Neural crest cell (in vitro differentiated cells): Measurements from ENCODE around the gene TPI1. TPM values are rescaled to one million over a fixed set of nuclear protein-coding genes. Genes with fewer than 3 reads are reported as not detected.

Source experiments
- DNase-seq: peaks from one replicate; pipeline ENCODE4 v3.0.0; 2021; ENCODE audit warnings: low read depth, mixed read lengths, low spot score
- H3K27ac Mint-ChIP-seq: one replicate; pipeline ENCODE4 v1.8.0; 2021; ENCODE audit warnings: mild to moderate bottlenecking, mixed read lengths; ENCODE audit not compliant: unreplicated experiment
- H3K27me3 Mint-ChIP-seq: 2 replicates; pipeline ENCODE4 v1.8.0; 2021; ENCODE audit warnings: low read depth, mild to moderate bottlenecking, mixed read lengths
- H3K36me3 Mint-ChIP-seq: 2 replicates; pipeline ENCODE4 v1.8.0; 2021; ENCODE audit warnings: low read depth, mild to moderate bottlenecking, mixed read lengths
- H3K4me1 Mint-ChIP-seq: 2 replicates; pipeline ENCODE4 v1.8.0; 2021; ENCODE audit warnings: mixed read lengths
- H3K4me3 Mint-ChIP-seq: one replicate; pipeline ENCODE4 v1.8.0; 2021; ENCODE audit warnings: mild to moderate bottlenecking, mixed read lengths
- H3K9me3 Mint-ChIP-seq: 2 replicates; pipeline ENCODE4 v1.8.0; 2021; ENCODE audit warnings: mixed read lengths
- total RNA-seq: library from RNA; stranded (reverse); gene quantifications from 2 replicates; pipeline ENCODE4 v1.2.1, GENCODE V29; 2021
- TF ChIP-seq, protein P1 (sequence below): fragments of 200-600 bp; sonication (generic); conservative IDR thresholded peaks from 2 replicates; pipeline ENCODE4 v1.5.0; 2021; ENCODE audit warnings: antibody characterized with exemption, mild to moderate bottlenecking

Gene TPI1
- total RNA-seq, 1 donor from 2014 or later = 685 TPM

- peaks cover 9% of the 10 kb centered on the region for H3K27me3 Mint-ChIP-seq
- peak overlapping the region; percentile 79 for H3K4me3 Mint-ChIP-seq
- peaks cover 69% of the 10 kb centered on the region for H3K4me1 Mint-ChIP-seq
These were observed 43.1 kb upstream of the TPI1 start for GRCh38 chr12:6824085-6824775.

DNA sequence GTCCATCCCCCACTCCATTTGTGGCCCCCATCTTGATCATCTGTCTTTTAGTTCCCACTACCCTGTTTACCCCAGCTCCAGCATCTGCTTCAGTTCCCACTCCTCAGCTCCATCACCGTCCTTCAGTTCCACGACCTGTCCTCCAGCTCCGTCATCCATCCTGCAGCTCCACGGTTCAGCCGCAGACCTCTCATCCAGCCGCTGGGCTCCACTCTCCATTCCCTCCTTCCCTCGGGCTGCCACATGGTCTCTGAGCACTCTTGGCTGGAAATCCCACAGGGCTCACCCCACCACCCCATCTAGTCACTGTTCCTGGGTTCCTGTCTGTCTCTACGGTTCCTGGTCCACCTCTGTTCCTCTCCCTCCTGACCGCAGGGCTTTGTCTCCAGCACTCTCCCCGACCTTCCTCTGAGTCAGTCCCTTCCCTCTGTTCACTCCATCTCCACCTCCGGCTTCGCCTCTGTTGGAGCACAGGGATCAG is 42.4 kb upstream of the TPI1 start:
- no peak for DNase-seq
- TF ChIP-seq, protein P1, sequence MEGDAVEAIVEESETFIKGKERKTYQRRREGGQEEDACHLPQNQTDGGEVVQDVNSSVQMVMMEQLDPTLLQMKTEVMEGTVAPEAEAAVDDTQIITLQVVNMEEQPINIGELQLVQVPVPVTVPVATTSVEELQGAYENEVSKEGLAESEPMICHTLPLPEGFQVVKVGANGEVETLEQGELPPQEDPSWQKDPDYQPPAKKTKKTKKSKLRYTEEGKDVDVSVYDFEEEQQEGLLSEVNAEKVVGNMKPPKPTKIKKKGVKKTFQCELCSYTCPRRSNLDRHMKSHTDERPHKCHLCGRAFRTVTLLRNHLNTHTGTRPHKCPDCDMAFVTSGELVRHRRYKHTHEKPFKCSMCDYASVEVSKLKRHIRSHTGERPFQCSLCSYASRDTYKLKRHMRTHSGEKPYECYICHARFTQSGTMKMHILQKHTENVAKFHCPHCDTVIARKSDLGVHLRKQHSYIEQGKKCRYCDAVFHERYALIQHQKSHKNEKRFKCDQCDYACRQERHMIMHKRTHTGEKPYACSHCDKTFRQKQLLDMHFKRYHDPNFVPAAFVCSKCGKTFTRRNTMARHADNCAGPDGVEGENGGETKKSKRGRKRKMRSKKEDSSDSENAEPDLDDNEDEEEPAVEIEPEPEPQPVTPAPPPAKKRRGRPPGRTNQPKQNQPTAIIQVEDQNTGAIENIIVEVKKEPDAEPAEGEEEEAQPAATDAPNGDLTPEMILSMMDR = no peak
- Mint-ChIP-seq H3K27ac (no peak overlapping the region), H3K9me3 (no peaks in the 10 kb centered on the region), H3K4me3 (peak overlapping the region; percentile 77), H3K4me1 (peaks cover 69% of the 10 kb centered on the region), H3K27me3 (peaks cover 9% of the 10 kb centered on the region), H3K36me3 (peaks cover 5% of the 10 kb centered on the region)

More at GRCh38 chr12:6824085-6824775, 43.1 kb upstream of the TPI1 start:
- H3K9me3 Mint-ChIP-seq = no peaks in the 10 kb centered on the region
- H3K36me3 Mint-ChIP-seq = peaks cover 5% of the 10 kb centered on the region
- TF ChIP-seq, protein P1 = no peak
- DNase-seq = no peak
- H3K27ac Mint-ChIP-seq = no peak overlapping the region

GRCh38 chr12:6825398-6826124 is 41.8 kb upstream of the TPI1 start:
- DNase-seq = peak; percentile 96
- no peak overlapping the region for H3K27ac Mint-ChIP-seq
- peak overlapping the region; percentile 77 for H3K4me3 Mint-ChIP-seq
- no peaks in the 10 kb centered on the region for H3K9me3 Mint-ChIP-seq
- H3K36me3 Mint-ChIP-seq = peaks cover 5% of the 10 kb centered on the region
- peaks cover 65% of the 10 kb centered on the region for H3K4me1 Mint-ChIP-seq
- TF ChIP-seq, protein P1 = peak; percentile 99
- peaks cover 9% of the 10 kb centered on the region for H3K27me3 Mint-ChIP-seq

DNA sequence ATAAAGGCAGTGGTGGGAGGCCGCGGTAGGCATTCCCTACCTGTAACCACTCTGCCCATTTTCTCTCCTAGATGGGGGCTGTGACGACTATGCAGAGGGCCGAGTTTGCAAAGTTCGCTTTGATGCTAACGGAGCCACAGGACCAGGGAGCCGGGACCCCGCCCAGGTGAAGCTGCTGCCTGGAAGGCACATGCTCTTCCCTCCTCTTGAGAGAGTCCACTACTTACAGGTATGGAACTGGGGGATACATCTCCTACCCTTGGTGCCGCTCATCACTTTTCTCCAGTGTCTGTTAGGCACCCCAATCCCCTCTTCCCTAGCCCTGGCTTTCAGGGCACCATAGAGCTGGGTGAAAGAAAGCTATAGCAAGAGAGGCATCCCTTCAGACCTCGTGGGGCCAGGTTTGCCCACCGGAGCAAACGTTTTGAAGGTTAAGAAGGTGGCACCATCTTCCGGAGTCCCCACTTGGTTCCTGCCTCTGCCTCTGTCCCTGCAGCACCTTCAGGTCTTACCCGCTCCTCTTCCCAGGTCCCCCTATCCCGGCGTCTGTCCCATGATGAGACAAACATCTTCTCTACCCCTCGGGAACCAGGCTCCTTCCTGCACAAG is 41.1 kb upstream of the TPI1 start:
- no peaks in the 10 kb centered on the region for H3K9me3 Mint-ChIP-seq
- TF ChIP-seq, protein P1 = no peak
- H3K27me3 Mint-ChIP-seq = peaks cover 9% of the 10 kb centered on the region
- peaks cover 7% of the 10 kb centered on the region for H3K36me3 Mint-ChIP-seq
- DNase-seq = no peak
- H3K4me1 Mint-ChIP-seq = peaks cover 63% of the 10 kb centered on the region
- no peak overlapping the region for H3K27ac Mint-ChIP-seq
- peak overlapping the region; percentile 77 for H3K4me3 Mint-ChIP-seq

DNA sequence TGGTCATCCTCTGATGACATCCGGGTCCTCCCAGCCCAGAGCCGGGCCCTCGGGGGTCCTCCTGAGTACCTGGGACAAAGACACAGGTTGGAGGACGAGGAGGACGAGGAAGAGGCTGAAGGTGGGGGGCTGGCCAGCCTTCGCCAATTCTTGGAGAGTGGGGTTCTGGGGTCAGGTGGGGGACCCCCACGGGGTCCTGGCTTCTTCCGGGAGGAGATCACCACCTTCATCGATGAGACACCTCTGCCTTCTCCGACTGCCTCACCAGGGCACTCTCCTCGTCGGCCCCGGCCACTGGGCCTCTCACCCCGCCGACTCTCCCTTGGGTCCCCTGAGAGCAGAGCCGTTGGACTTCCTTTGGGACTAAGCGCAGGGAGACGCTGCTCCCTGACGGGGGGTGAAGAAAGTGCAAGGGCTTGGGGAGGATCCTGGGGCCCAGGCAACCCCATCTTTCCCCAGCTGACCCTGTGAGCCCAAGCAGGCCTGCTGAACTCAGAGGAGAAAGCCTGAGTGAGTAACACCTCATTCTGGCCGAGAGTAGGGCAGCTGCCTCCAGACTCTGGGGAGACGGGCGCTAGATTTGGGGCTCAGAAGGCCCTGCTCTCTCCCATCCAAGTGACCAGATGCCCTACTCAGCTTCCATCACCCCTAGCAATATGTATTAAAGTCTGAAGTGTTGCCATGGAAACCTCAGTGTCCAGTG is 40.4 kb upstream of the TPI1 start:
- Mint-ChIP-seq H3K9me3 (no peaks in the 10 kb centered on the region), H3K4me3 (peak overlapping the region; percentile 93), H3K27me3 (peaks cover 9% of the 10 kb centered on the region), H3K27ac (peak overlapping the region; percentile 85), H3K36me3 (peaks cover 7% of the 10 kb centered on the region), H3K4me1 (peaks cover 60% of the 10 kb centered on the region)
- DNase-seq = no peak
- TF ChIP-seq, protein P1 = no peak
